HTR-8/SVneo (cell line): Measurements from ENCODE around the gene PNMA6A.
"Not testable (repeated sequence)": the region's sequence is repeated elsewhere in the genome, so short reads cannot be mapped to it uniquely, and the experiment has no call there.

ENCODE experiments used
- DNase-seq: peaks from one replicate; pipeline ENCODE4 v3.0.0; 2011; ENCODE audit warnings: low spot score, mixed read lengths; ENCODE audit not compliant: insufficient read length
- FAIRE-seq: peaks from 2 replicates; lab custom pipeline; 2011; peaks lifted over from hg19 to GRCh38; lab: Jason Lieb, UNC

The PNMA6A gene

DNA sequence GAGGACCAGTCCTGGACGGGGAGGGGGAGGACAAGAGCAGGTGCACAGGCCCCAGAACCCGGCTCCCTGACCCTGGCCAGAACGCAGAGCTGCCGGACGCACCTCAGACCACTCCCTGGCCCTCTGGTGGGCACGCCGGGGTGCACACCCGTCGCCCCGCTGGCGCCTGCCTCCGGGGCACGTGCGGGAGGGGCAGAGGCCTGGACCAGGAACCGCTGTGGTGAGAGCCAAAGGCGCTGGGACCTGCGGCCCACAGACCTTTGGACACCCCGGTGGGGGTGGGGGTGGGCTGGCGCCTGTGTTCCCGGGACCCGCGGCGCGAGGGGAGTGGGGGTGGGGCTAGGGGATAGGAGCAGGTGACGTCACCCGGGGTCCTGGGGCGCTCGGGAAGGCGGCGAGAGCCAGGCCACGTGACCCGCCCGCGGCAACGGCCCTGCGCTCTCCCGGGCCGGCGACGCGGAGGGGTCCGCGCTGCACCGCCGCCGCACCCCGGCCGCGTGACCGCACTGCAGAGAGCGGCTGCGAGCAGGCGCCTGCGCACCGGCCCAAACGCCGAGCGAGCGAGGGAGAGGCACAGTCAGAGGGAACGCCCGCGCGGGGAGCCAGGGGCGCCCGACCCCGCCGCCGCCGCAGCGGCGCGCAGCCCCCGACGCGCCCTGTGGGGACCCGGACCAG is at the start of gene PNMA6A:
Gene PNMA6A (plus strand): TSS at position 546 of the 675 bp plus-strand sequence. CDS start 609 bp downstream, outside the sequence.
- not testable (repeated sequence) for FAIRE-seq, DNase-seq

DNA sequence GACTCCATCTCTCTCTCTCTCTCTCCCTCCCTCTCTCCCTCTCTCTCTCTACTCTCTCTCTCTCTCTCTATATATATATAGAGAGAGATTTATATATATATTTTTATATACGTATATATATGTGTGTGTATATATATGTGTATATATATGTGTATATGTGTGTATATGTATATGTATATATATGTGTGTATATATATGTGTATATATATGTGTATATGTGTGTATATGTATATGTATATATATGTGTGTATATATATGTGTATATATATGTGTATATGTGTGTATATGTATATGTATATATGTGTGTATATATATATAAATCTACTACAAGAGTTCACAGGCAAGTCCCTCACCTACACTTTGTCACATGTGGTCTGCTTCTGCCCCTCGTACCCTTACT is 45.8 kb upstream of the PNMA6A start:
- not testable (repeated sequence) for DNase-seq, FAIRE-seq

DNA sequence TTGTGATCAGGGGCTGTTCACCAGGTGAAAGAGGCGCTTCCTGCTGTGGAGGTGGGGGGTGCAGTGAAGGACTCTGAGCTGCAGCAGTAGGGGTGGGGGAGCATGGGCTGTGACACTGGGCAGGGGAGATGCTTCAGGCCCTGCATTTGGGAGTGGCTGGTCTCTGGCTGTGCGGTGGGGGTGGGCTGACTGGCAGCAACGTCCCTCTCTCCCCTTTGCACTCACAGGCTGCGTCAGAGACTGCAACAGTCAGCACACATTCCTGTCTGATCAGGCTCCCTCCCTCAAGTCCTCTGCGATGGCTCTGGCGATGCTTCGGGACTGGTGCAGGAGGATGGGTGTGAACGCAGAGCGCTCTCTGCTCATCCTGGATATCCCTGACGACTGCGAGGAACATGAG is 43.8 kb upstream of the PNMA6A start:
- FAIRE-seq, DNase-seq: not testable (repeated sequence)

DNA sequence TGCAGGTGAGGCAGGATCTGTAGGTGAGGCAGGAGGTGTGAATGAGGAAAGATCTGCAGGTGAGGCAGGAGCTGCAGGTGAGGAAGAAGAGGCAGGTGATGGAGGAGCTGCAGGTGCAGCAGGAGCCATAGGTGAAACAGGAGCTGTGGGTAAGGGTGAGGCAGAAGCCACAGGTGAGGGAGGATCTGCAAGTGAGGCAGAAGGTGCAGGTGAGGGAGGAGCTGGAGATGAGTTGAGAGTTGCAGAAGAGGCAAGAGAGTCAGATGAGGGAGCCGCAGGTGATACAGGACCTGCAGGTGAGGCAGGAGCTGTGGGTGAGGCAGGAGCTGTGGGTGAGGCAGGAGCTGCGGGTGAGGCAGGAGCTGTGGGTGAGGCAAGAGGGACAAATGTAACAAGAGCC is 43.1 kb upstream of the PNMA6A start:
- DNase-seq (no peak), FAIRE-seq (no peak)

DNA sequence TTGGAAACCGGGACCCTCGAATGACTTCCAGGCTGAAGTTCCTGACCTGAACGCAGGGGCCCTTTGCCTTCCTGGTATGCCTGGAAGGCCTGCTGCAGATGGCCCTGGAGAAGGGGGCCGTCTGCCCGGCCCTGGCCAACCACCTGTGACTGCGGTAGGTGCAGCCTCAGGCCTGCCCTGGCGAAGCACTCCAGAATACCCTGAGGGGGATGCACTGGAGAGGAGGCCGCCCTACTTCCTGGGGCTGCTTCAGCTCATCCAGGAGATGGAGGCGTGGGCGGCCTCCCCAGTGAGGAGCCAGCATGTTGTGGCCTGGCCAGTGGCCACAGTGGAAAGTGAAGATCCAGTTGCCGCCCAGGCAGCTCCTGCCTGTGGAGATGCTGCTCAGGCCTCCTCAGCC is 42.4 kb upstream of the PNMA6A start:
- FAIRE-seq (no peak), DNase-seq (no peak)

DNA sequence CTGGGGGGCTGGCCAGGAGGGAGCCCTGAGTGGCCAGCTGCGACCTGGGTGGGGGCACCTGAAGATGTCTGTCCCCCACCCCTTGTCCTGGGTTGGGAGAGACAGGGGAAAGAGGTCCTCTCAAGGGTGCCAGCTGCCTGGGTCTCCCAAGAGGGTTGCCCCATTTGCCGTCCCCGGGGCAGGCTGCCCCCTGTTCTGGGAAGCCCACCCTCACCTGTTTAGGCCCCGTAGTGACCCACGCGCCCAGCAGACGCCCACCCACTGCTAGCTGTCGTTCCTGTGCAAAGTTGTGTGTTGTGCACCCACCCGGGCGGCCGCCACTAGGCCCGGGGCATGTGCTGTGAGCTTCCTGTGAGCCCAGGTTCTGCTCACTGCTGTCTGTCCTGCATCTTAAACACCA is 41.5 kb upstream of the PNMA6A start:
- no peak for DNase-seq
- no peak for FAIRE-seq

DNA sequence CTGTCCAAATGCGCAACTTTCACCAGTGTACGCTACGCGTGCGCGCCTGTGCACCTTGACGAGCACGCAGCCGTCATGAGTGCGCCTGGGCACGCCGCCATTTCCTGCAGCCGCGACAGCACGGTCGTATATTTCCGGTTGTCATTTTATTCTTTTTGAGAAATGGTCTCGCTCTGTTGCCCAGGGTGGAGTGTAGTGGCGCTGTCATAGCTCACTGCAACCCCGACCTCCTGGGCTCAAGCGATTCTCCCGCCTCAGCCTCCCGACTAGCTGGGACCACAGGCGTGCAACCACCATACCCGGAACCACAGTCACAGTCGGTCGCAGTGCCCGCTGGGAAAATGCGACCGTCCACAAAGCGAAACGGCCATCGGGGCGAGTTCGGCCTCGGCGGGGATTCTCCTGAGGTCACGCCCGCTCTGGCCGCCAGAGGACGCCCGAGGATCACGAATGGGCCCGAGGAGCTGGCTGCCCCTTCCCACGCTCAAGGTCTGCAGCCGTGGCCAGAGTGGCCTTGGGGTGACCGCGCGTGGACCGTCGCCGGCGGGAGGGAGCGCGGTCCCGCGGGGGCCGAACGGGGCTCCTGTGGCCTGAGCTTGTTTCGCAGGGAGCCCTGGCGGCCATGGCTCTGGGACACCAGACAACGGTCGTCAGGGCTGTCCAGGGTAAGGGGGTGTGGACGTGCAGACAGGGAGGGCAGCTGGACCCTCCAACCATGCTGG is 39.7 kb upstream of the PNMA6A start:
- peak; percentile 35 for DNase-seq
- FAIRE-seq: no peak

DNA sequence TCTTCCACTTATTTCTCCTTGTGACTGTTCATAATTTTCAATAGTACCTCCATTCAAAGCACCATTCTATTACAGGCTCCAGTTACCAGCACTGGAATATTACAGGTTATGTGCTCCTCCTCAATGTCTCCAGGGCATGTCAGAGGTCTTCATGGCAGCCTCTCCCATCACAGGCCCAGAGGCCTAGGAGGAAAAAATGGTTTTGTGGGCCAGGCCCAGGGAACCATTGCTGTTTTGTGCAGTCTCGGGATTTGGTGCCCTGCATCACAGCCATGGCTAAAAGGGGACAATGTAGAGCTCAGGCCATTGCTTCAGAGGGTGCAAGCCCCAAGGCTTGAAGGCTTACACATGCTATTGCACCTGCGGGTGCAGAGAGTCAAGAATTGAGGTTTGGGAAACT is 23.2 kb upstream of the PNMA6A start:
- no peak for FAIRE-seq

DNA sequence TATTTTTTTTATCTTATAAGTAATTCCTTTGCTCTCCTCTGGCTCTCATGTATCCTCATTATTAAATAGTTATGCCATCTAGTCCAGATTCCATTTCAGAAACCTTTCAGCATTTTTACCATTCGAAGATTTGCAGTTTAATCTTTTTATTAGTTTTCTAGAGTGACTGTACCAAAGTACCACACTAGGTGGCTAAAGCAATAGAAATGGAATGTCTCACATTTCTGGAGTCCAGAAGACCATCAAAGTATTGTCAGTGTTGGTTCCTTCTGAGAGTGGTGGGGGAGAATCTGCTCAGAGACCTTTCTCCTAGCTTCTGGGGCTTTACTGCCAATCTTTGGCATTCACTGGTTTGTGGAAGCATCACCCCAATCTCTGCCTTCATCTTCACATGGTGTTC is 19.7 kb upstream of the PNMA6A start:
- no peak for FAIRE-seq

More for the DNA sequence above, 23.2 kb upstream of the PNMA6A start:
- no peak for DNase-seq

DNA sequence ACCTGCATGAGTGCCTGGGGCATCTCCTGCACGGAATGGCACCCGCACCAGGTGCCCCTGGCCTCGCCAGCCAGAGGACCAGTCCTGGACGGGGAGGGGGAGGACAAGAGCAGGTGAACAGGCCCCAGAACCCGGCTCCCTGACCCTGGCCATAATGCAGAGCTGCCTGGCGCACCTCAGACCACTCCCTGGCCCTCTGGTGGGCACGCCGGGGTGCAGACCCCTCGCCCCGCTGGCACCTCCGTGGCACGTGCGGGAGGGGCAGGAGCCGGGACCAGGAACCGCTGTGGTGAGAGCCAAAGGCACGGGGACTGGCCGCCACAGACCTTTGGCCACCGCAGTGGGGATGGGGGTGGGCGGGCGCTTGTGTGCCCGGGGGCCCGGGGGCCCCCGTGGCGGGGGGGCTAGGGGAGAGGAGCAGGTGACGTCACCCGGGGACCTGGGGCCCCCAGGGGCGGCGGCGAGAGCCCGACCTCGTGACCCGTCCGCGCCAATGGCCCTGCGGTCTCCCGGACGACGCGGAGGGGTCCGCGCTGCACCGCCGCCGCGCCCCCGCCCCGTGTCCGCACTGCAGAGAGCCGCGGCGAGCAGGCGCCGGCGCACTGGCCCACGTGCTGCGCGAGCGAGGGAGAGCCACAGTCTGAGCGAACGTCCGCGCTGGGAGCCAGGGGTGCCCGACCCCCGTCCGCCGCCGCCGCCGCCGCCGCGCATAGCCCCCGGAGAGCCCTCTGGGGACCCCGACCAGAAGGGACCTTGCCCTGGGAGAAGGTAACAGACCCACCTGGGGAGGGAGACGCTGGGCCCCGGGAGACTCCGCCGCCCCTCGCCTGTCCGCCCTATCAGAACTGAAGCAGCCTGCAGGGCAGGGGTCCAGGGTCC is 16.1 kb upstream of the PNMA6A start, which contains the start of gene PNMA3:
Gene PNMA3 (plus strand): TSS at position 600 of the 879 bp plus-strand sequence. CDS start 586 bp downstream, outside the sequence.
- FAIRE-seq (no peak), DNase-seq (no peak)

More for the DNA sequence above, 19.7 kb upstream of the PNMA6A start:
- DNase-seq: no peak

DNA sequence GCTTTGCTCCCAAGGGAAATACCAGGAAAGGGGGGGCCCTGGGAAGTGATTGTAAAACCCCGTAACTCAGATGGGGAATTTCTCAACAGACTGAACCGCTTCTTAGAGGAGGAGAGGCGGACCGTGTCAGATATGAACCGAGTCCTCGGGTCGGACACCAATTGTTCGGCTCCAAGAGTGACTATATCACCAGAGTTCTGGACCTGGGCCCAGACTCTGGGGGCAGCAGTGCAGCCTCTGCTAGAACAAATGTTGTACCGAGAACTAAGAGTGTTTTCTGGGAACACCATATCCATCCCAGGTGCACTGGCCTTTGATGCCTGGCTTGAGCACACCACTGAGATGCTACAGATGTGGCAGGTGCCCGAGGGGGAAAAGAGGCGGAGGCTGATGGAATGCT is 15.0 kb upstream of the PNMA6A start:
- DNase-seq: no peak
- no peak for FAIRE-seq

DNA sequence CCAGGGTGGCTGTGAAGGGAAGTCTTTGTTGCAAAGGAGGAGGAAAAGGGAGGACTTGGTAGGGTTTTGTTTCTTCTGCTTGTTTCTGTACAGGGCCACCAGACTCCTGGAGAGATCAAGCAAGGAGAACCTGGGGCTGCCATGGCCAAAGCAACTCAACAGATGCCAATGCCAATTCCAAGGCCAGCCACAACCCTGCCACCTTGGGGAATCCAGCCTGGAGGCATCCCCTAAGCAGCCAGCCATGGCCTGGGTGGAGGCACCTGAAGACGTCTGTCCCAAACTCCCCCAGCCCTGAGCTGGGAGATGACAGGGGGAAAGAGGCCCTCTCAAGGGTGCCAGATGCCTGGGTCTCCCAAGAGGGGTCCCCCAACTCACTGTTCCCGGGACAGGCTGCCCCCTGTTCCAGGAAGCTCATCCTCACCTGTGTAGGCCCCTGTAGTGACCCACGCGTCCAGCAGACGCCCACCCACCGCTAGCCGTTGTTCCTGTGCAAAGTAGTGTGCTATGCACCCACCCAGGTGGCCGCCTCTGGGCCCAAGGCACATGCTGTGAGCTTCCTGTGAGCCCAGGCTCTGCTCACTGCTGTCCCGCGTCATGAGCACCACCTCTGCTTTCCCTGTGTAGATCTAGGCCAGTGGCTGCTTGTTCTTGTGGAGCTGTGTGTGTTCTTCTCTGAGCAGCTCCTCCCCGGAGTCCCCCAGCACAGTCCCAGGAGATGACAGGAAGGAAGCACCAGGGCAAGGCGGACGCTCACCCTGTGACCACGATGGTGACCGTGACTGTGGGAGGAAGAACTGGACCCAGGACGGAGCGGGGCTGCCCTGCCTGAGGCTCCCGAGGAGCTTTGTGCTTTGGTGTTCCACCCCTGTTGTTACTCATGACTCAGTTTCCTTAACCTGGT is 12.8 kb upstream of the PNMA6A start:
- FAIRE-seq: no peak
- DNase-seq: no peak

DNA sequence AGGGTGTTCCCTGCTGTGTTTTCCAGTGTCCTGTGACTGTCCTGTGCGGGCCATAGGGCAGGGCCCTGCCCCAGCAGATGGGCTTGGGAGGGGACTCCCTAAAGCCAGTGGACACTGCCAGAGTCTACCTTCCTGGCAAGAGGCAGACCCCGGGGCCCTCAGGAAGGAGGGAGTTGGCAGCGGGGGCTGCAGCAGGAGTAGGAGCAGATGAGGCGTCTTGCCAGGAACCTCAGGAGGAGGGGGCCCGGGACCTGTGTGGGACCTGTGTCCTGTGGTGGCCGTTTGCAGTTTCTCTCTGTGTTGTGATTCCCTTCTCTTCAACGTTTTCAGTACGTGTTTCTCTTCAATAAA is 12.2 kb upstream of the PNMA6A start:
- FAIRE-seq (no peak), DNase-seq (no peak)

DNA sequence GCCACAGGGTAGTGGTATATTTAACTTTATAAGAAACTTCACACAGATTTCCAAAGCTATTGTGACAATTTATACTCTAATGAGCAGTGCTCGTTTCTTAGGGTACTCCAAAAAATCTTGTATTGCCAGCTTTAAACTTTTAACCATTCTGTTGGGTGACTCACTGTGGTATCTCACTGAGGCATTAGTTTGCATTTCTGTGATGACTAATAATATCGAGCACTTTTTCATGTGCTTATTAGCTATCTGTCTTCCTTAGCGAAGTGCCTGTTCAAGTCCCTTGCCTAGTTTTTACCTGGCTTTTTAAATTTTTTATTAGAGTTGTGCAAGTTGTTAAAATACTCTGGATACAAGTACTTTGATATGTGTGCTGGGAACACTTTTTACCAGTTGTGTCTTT is 10.5 kb upstream of the PNMA6A start:
- DNase-seq (no peak), FAIRE-seq (no peak)

DNA sequence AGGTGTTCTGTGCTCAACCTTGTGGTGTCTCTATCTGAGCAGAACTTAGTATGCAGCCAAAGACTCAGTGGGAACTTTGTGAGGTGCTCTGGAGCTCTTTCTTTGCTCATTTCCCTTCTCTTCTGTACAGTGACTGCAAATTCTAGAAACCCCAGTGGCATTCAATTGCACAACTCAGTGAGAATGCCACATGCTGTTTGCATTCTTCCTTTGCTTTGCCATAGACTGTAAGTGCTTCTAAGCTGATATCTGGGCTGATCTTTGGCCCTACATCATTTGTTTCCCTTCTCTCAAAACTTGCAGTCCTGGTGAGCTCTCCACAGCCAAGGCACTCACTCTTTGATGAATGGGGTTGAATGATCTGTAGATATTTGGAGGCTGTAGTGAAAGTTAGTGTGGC is 8.9 kb upstream of the PNMA6A start:
- no peak for FAIRE-seq
- no peak for DNase-seq

DNA sequence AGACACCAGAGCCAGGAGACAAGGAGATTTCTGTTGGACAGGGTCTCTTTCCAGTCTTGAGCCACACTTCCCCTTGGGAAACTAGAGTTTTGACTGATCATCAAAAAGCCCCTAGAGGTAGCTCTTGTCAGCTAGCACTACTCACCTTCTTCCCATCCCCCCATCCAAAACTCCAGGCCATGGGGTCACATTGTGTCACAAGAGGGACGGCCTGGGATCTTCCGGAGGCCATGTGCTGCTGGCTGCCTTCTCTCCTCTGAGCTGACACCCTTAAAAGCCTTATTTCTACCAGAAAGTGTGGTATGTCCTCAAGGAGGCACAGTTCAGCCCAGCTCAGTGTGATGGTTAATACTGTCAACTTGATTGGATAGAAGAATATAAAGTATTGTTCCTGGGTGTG is 8.2 kb upstream of the PNMA6A start:
- DNase-seq (no peak), FAIRE-seq (no peak)

DNA sequence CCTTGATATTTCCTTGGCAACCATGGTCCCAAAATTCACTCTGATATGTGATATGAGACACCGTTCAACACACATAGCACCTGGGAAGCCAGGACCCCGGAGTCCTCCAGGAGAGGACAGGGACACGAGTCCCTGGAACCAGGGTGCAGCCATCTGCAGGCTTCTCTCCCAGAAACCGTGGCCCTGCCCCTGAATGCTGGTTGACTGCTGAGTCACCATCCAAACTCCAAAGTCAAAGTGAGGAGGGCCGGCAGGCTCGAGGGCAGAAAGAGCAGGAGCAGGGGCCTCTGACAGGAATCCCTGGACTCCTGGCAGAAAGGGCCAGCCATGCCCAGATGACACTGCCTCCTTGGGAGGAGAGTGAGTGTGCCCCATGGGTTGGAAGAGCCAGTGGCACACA is 6.9 kb upstream of the PNMA6A start:
- no peak for FAIRE-seq

DNA sequence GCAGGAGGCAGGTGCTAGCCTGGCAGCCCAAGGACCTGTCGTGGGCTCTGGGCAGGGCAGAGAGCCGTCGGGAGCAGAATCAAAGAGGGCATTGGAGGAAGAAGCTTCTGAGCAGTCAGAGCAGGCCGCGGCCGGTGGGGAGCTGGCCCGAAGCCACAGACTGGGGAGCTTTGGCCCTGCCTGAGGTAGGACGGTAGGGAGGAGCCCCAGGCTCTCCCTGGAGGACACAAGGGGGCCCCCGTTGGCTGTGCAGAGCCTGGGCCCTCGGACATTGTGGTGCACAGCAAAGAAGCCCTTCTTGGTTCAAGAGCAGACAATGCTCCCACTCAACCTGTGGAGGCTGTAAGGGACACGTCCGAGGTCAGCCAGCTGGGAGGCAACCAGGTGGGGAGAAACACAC is 5.9 kb upstream of the PNMA6A start:
- FAIRE-seq, DNase-seq: not testable (repeated sequence)

More for the DNA sequence above, 6.9 kb upstream of the PNMA6A start:
- no peak for DNase-seq

DNA sequence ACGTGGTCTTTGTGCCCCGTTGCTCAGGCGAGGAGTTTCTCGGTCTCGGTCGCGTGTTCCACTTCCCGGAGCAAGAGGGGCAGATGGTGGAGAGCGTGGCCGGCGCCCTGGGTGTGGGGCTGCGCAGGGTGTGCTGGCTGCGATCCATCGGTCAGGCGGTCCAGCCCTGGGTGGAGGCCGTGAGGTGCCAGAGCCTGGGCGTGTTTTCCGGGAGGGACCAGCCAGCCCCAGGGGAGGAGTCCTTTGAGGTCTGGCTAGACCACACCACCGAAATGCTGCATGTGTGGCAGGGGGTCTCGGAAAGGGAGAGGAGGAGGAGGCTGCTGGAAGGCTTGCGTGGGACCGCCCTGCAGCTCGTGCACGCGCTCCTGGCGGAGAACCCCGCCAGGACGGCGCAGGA is 1.1 kb downstream of the PNMA6A start:
- DNase-seq, FAIRE-seq: not testable (repeated sequence)
